Peyer's patch (tissue), 4 donors: ENCODE data around the gene RPS25.

Experiments used
- CTCF ChIP-seq, 6 experiments: fragments of 450-650 bp in 4 of 6; fragments of 200-600 bp in 2 of 6; sonication (generic) in 1 of 6; IDR thresholded peaks; one replicate each; pipeline ENCODE4 v1.5.1; 2017 to 2019; ENCODE audit warnings: antibody characterized with exemption in 6 of 6, mild to moderate bottlenecking in 3 of 6, moderate library complexity in 1 of 6
- POLR2A ChIP-seq, 2 donors: fragments of 450-650 bp; IDR thresholded peaks; one replicate each; pipeline ENCODE4 v1.5.1; 2017; ENCODE audit warnings: antibody characterized with exemption in 2 of 2, mild to moderate bottlenecking in 2 of 2, moderate library complexity in 2 of 2

GRCh38 chr11:118973985-118974384, 44.2 kb downstream of the RPS25 start:
- no peak for TF ChIP-seq POLR2A (IDR thresholded peaks at IDR 0.05)
- TF ChIP-seq CTCF (IDR thresholded peaks at IDR 0.05), result no peak
